ENCODE results near the gene CEACAM3.
A peak's percentile ranks its signal among the peaks of the same experiment; 100 is the strongest.

CEACAM3 gene

GRCh38 chr19:41848666-41849065 lies 52.3 kb downstream of the CEACAM3 start:
- no peak overlapping the region for H3K27ac ChIP-seq (ENCODE audit: low read length)

GRCh38 chr19:41849067-41849466 lies 52.7 kb downstream of the CEACAM3 start:
- H3K36me3 ChIP-seq (ENCODE audit: insufficient read depth, low read depth, low read length) = no peaks in the 10 kb centered on the region
- no peaks in the 10 kb centered on the region for H3K9me3 ChIP-seq (ENCODE audit: insufficient read depth, low read depth, low read length)
- H3K4me1 ChIP-seq (ENCODE audit: insufficient read depth, low read length) = peaks cover 5% of the 10 kb centered on the region; the same call in 1 of the 2 replicates
- no peak overlapping the region for H3K9ac ChIP-seq (ENCODE audit: low read depth, low read length)
- no peak overlapping the region for H3K4me3 ChIP-seq (ENCODE audit: low read length)
- H3K27me3 ChIP-seq (ENCODE audit: insufficient read depth, low read length) = peaks cover 8% of the 10 kb centered on the region; the same call in 1 of the 2 replicates
- no peak overlapping the region for H3K27ac ChIP-seq (ENCODE audit: low read length)

More at GRCh38 chr19:41848666-41849065, 52.3 kb downstream of the CEACAM3 start:
- Histone ChIP-seq H3K36me3 (ENCODE audit: insufficient read depth, low read depth, low read length) (no peaks in the 10 kb centered on the region), H3K9ac (ENCODE audit: low read depth, low read length) (no peak overlapping the region), H3K4me3 (ENCODE audit: low read length) (no peak overlapping the region), H3K4me1 (ENCODE audit: insufficient read depth, low read length) (peaks cover 5% of the 10 kb centered on the region; the same call in 1 of the 2 replicates), H3K9me3 (ENCODE audit: insufficient read depth, low read depth, low read length) (no peaks in the 10 kb centered on the region), H3K27me3 (ENCODE audit: insufficient read depth, low read length) (peaks cover 4% of the 10 kb centered on the region; the same call in 1 of the 2 replicates)

GRCh38 chr19:41850381-41850780 lies 54.0 kb downstream of the CEACAM3 start:
- Histone ChIP-seq H3K36me3 (ENCODE audit: insufficient read depth, low read depth, low read length) (no peaks in the 10 kb centered on the region), H3K4me1 (ENCODE audit: insufficient read depth, low read length) (peaks cover 5% of the 10 kb centered on the region; the same call in 1 of the 2 replicates), H3K27me3 (ENCODE audit: insufficient read depth, low read length) (peaks cover 17% of the 10 kb centered on the region; the same call in 1 of the 2 replicates), H3K9ac (ENCODE audit: low read depth, low read length) (no peak overlapping the region), H3K9me3 (ENCODE audit: insufficient read depth, low read depth, low read length) (no peaks in the 10 kb centered on the region), H3K4me3 (ENCODE audit: low read length) (no peak overlapping the region), H3K27ac (ENCODE audit: low read length) (no peak overlapping the region)

GRCh38 chr19:41851456-41851855 lies 55.1 kb downstream of the CEACAM3 start:
- H3K27me3 ChIP-seq (ENCODE audit: insufficient read depth, low read length) = peaks cover 17% of the 10 kb centered on the region; the same call in 1 of the 2 replicates
- H3K9me3 ChIP-seq (ENCODE audit: insufficient read depth, low read depth, low read length) = no peaks in the 10 kb centered on the region
- peak overlapping the region; percentile 8; the same call in 1 of the 2 replicates for H3K9ac ChIP-seq (ENCODE audit: low read depth, low read length)

GRCh38 chr19:41853344-41853743 lies 57.0 kb downstream of the CEACAM3 start:
- H3K36me3 ChIP-seq (ENCODE audit: insufficient read depth, low read depth, low read length) = no peaks in the 10 kb centered on the region
- peaks cover 17% of the 10 kb centered on the region; the same call in 1 of the 2 replicates for H3K27me3 ChIP-seq (ENCODE audit: insufficient read depth, low read length)
- no peak overlapping the region for H3K9ac ChIP-seq (ENCODE audit: low read depth, low read length)
- H3K4me3 ChIP-seq (ENCODE audit: low read length) = no peak overlapping the region
- no peaks in the 10 kb centered on the region for H3K9me3 ChIP-seq (ENCODE audit: insufficient read depth, low read depth, low read length)
- H3K4me1 ChIP-seq (ENCODE audit: insufficient read depth, low read length) = peaks cover 5% of the 10 kb centered on the region; the same call in 1 of the 2 replicates
- no peak overlapping the region for H3K27ac ChIP-seq (ENCODE audit: low read length)

More at GRCh38 chr19:41851456-41851855, 55.1 kb downstream of the CEACAM3 start:
- Histone ChIP-seq H3K27ac (ENCODE audit: low read length) (no peak overlapping the region), H3K4me3 (ENCODE audit: low read length) (no peak overlapping the region), H3K36me3 (ENCODE audit: insufficient read depth, low read depth, low read length) (no peaks in the 10 kb centered on the region), H3K4me1 (ENCODE audit: insufficient read depth, low read length) (peaks cover 5% of the 10 kb centered on the region; the same call in 1 of the 2 replicates)

GRCh38 chr19:41853768-41854167 lies 57.4 kb downstream of the CEACAM3 start:
- no peak overlapping the region for H3K9ac ChIP-seq (ENCODE audit: low read depth, low read length)
- H3K9me3 ChIP-seq (ENCODE audit: insufficient read depth, low read depth, low read length) = no peaks in the 10 kb centered on the region
- peaks cover 17% of the 10 kb centered on the region; the same call in 1 of the 2 replicates for H3K27me3 ChIP-seq (ENCODE audit: insufficient read depth, low read length)
- H3K36me3 ChIP-seq (ENCODE audit: insufficient read depth, low read depth, low read length) = no peaks in the 10 kb centered on the region
- H3K4me1 ChIP-seq (ENCODE audit: insufficient read depth, low read length) = peaks cover 5% of the 10 kb centered on the region; the same call in 1 of the 2 replicates
- no peak overlapping the region for H3K27ac ChIP-seq (ENCODE audit: low read length)
- H3K4me3 ChIP-seq (ENCODE audit: low read length) = no peak overlapping the region

- Histone ChIP-seq H3K4me3 (ENCODE audit: low read length) (peak overlapping the region; percentile 59), H3K9ac (ENCODE audit: low read depth, low read length) (peak overlapping the region; percentile 71; the same call in 1 of the 2 replicates), H3K9me3 (ENCODE audit: insufficient read depth, low read depth, low read length) (no peaks in the 10 kb centered on the region), H3K27me3 (ENCODE audit: insufficient read depth, low read length) (peaks cover 7% of the 10 kb centered on the region; the same call in 1 of the 2 replicates), H3K27ac (ENCODE audit: low read length) (peak overlapping the region; percentile 57), H3K36me3 (ENCODE audit: insufficient read depth, low read depth, low read length) (peaks cover 38% of the 10 kb centered on the region), H3K4me1 (ENCODE audit: insufficient read depth, low read length) (peaks cover 30% of the 10 kb centered on the region)
These were observed 62.8 kb downstream of the CEACAM3 start for GRCh38 chr19:41859213-41859617.

GRCh38 chr19:41859618-41860418 lies 63.4 kb downstream of the CEACAM3 start, which contains the start of gene RPS19:
RPS19 (plus strand) TSS chr19:41860255; CDS start chr19:41860775, 520 bp downstream.
- Histone ChIP-seq H3K4me1 (ENCODE audit: insufficient read depth, low read length) (peaks cover 35% of the 10 kb centered on the region), H3K9ac (ENCODE audit: low read depth, low read length) (peak within 1 kb of the TSS; percentile 100), H3K27ac (ENCODE audit: low read length) (peak within 1 kb of the TSS; percentile 97), H3K36me3 (ENCODE audit: insufficient read depth, low read depth, low read length) (peaks cover 44% of the 10 kb centered on the region), H3K4me3 (ENCODE audit: low read length) (peak within 1 kb of the TSS; percentile 100), H3K27me3 (ENCODE audit: insufficient read depth, low read length) (peaks cover 1% of the 10 kb centered on the region; the same call in 1 of the 2 replicates), H3K9me3 (ENCODE audit: insufficient read depth, low read depth, low read length) (no peaks in the 10 kb centered on the region)

GRCh38 chr19:41860419-41861115 lies 64.2 kb downstream of the CEACAM3 start:
- Histone ChIP-seq H3K36me3 (ENCODE audit: insufficient read depth, low read depth, low read length) (peaks cover 52% of the 10 kb centered on the region), H3K4me1 (ENCODE audit: insufficient read depth, low read length) (peaks cover 35% of the 10 kb centered on the region), H3K9me3 (ENCODE audit: insufficient read depth, low read depth, low read length) (no peaks in the 10 kb centered on the region), H3K4me3 (ENCODE audit: low read length) (peak overlapping the region; percentile 100), H3K27me3 (ENCODE audit: insufficient read depth, low read length) (no peaks in the 10 kb centered on the region), H3K9ac (ENCODE audit: low read depth, low read length) (peak overlapping the region; percentile 100), H3K27ac (ENCODE audit: low read length) (peak overlapping the region; percentile 97)
